Activated T-helper 1 cell treated with anti-CD3 and anti-CD28 coated beads, Interleukin-12 subunit alpha, Interleukin-12 subunit beta, Interleukin-2, Interleukin-4 antibody, amounts not matched to agents 30 ng/mL and 10 ng/mL and 1 ng/mL, durations not matched to agents 14 hours and 24 hours and 36 hours (primary cell): ENCODE data around the gene PDE6G. TPM values are rescaled to one million over a fixed set of nuclear protein-coding genes. Genes with fewer than 3 reads are reported as not detected.
"Not testable (repeated sequence)": the region's sequence is repeated elsewhere in the genome, so short reads cannot be mapped to it uniquely, and the experiment has no call there.

Source experiments
- DNase-seq: peaks from one replicate; pipeline ENCODE4 v3.0.0; 2021; ENCODE audit warnings: low spot score
- H3K27ac Mint-ChIP-seq: one replicate; pipeline ENCODE4 v1.8.0; 2021; ENCODE audit warnings: mild to moderate bottlenecking, mixed read lengths
- H3K27me3 Mint-ChIP-seq: one replicate; pipeline ENCODE4 v1.8.0; 2022; ENCODE audit warnings: mild to moderate bottlenecking, moderate library complexity, mixed read lengths; ENCODE audit not compliant: insufficient read depth
- H3K36me3 Mint-ChIP-seq: one replicate; pipeline ENCODE4 v1.8.0; 2021; ENCODE audit warnings: low read depth, mixed read lengths
- H3K4me1 Mint-ChIP-seq: one replicate; pipeline ENCODE4 v1.8.0; 2021; ENCODE audit warnings: low read depth, mixed read lengths
- H3K4me3 Mint-ChIP-seq: one replicate; pipeline ENCODE4 v1.8.0; 2021; ENCODE audit warnings: mild to moderate bottlenecking, moderate library complexity, mixed read lengths
- H3K9me3 Mint-ChIP-seq: one replicate; pipeline ENCODE4 v1.8.0; 2021; ENCODE audit warnings: mixed read lengths
- intact Hi-C: fragments of 100-400 bp; cut with micrococcal nuclease; formaldehyde crosslinking; loops from one replicate; pipeline ENCODE4 v1.15.1; 2024
- total RNA-seq: library from RNA; stranded (reverse); gene quantifications from 2 replicates; pipeline ENCODE4 v1.2.3, GENCODE V29; 2022

Gene PDE6G
- total RNA-seq, 1 donor from 2014 or later, result 5.8 TPM

GRCh38 chr17:81621494-81622130 is 34.7 kb downstream of the PDE6G start:
- no peaks in the 10 kb centered on the region for H3K27me3 Mint-ChIP-seq
- H3K36me3 Mint-ChIP-seq, result peaks cover 44% of the 10 kb centered on the region
- no peaks in the 10 kb centered on the region for H3K4me1 Mint-ChIP-seq
- intact Hi-C loops, result no loop called here
- no peak for DNase-seq
- no peak overlapping the region for H3K4me3 Mint-ChIP-seq
- H3K9me3 Mint-ChIP-seq, result no peaks in the 10 kb centered on the region
- no peak overlapping the region for H3K27ac Mint-ChIP-seq

DNA sequence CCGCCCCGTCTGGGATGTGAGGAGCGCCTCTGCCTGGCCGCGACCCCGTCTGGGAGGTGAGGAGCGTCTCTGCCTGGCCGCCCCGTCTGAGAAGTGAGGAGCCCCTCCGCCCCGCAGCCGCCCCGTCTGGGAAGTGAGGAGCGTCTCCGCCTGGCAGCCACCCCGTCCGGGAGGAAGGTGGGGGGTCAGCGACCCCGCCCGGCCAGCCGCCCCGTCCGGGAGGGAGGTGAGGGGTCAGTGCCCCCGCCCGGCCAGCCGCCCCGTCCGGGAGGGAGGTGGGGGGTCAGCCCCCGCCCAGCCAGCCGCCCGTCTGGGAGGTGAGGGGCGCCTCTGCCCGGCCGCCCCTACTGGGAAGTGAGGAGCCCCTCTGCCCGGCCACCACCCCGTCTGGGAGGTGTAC is 38.0 kb downstream of the PDE6G start:
- intact Hi-C loops, H3K4me3 Mint-ChIP-seq, H3K27me3 Mint-ChIP-seq, H3K9me3 Mint-ChIP-seq, DNase-seq, H3K27ac Mint-ChIP-seq: not testable (repeated sequence)
- peaks cover 18% of the 10 kb centered on the region for H3K4me1 Mint-ChIP-seq
- peaks cover 40% of the 10 kb centered on the region for H3K36me3 Mint-ChIP-seq

GRCh38 chr17:81616877-81617276 is 39.5 kb downstream of the PDE6G start:
- no peak overlapping the region for H3K27ac Mint-ChIP-seq
- H3K9me3 Mint-ChIP-seq, result no peaks in the 10 kb centered on the region
- intact Hi-C loops, result no loop called here
- H3K27me3 Mint-ChIP-seq, result no peaks in the 10 kb centered on the region
- peaks cover 45% of the 10 kb centered on the region for H3K36me3 Mint-ChIP-seq
- no peak overlapping the region for H3K4me3 Mint-ChIP-seq
- H3K4me1 Mint-ChIP-seq, result peaks cover 18% of the 10 kb centered on the region
- DNase-seq, result no peak

DNA sequence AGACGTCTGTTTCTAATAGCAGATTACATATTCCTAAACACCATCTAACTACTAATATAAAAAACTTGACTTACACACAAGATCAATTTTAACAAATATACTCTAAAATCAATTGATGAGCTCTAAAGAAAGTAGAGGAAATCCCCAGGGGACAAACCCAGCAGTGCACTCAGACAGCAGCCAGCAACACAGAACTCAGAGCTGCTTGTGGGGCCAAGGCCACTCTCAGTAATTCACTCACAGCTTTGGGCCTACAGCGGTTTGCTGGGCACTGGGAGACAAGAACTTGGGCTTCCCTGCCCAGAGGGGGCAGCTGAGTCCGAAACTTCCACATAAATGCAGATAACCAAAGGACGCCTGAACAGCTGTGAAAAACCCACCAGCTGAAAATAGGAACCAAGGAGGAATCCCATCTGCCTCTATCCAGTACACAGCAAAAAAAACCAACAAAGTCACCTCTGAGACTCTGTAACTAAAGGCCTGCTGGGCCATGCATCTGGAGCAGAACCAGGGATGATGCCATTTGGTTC is 40.9 kb downstream of the PDE6G start:
- no peak for DNase-seq
- H3K36me3 Mint-ChIP-seq, result peaks cover 36% of the 10 kb centered on the region
- intact Hi-C loops, result no loop called here
- no peaks in the 10 kb centered on the region for H3K9me3 Mint-ChIP-seq
- H3K27ac Mint-ChIP-seq, result peak overlapping the region; percentile 89
- peaks cover 18% of the 10 kb centered on the region for H3K4me1 Mint-ChIP-seq
- H3K27me3 Mint-ChIP-seq, result no peaks in the 10 kb centered on the region
- no peak overlapping the region for H3K4me3 Mint-ChIP-seq

DNA sequence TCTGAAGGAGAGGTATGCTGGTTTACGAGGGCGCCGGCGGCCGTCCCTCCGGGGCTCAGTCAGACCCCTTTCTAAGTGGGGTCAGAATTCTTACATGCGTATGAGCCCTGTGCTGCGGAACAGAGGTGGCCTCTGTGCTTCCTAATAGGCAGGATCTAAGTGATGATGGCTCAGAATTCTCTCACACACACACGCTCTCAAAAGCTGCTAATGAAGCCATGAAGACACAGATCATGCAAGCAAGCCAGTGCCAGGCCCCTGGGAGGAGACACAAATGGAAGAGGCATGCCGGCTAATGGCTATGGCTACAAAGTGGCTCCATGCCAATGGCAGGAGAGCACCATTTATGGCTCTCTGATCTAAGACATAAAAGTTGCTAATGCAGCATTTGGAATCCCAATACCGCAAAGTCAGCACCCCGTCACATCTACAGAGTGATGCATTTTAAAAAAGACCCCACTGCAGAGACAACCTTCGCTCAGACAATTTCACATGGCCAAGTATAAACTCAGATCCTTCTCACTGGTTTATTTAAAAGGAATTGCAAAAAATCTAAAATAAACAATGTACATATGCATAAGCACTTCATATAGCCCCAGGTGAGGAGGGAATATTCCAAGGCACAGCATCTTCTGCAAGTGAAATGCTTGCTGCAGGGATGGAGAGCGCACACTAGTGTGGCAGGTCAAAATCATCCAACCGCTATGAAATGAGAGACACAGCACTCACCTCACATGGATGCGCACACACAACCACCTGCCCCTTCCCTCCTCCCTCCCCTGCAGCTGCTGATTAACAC is 44.0 kb downstream of the PDE6G start:
- Mint-ChIP-seq H3K27me3 (no peaks in the 10 kb centered on the region), H3K4me3 (no peak overlapping the region), H3K36me3 (peaks cover 39% of the 10 kb centered on the region), H3K27ac (no peak overlapping the region), H3K4me1 (peaks cover 18% of the 10 kb centered on the region), H3K9me3 (no peaks in the 10 kb centered on the region)
- intact Hi-C loops, result loop anchor here (5.0 kb wide), 1 partner anchor 35 kb away; no protein-coding TSS in a partner anchor
- no peak for DNase-seq

DNA sequence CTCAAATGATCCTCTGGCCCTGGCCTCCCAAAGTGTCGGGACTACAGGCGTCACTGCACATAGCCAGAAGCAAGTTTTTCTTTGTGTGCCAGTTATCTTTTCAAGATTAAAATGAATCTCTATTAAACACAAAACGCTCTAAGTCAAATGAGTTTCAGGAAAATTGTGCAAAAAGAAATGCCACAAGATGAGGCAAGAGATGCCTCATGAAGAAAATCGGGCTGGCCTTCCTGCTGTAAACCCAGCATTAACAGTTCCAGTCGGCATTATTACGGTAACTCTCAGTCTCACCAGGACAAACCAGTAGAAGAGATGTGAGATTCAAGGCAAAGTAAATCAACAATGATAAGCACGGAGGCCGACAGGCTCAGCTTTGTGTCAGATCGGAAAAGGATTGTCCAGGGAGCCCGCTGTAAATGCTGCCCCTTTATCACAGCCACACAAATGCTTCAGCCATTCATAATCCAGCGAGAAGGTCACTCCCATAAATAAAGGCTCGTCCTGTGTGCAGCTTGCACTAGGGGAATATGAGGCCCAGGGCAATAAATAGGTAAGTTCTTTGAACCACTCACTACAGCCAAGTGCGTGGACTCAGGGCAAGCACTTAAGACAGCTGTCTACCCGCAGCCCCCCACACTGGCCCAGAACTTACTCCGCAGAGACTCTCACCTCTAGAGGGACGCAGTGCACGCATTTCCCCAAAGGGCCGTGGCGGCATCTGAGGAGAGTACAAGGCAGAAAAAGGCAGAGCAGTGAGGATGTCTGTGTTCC is 46.6 kb downstream of the PDE6G start:
- no peak for DNase-seq
- Mint-ChIP-seq H3K9me3 (no peaks in the 10 kb centered on the region), H3K27me3 (no peaks in the 10 kb centered on the region), H3K4me1 (peaks cover 8% of the 10 kb centered on the region), H3K4me3 (no peak overlapping the region), H3K27ac (no peak overlapping the region), H3K36me3 (peaks cover 42% of the 10 kb centered on the region)
- intact Hi-C loops, result loop anchor here (5.0 kb wide), 1 partner anchor 32 kb away; no protein-coding TSS in a partner anchor

- Mint-ChIP-seq H3K36me3 (peaks cover 45% of the 10 kb centered on the region), H3K27me3 (no peaks in the 10 kb centered on the region), H3K27ac (no peak overlapping the region), H3K4me3 (no peak overlapping the region), H3K9me3 (no peaks in the 10 kb centered on the region), H3K4me1 (no peaks in the 10 kb centered on the region)
- DNase-seq, result no peak
- intact Hi-C loops, result no loop called here
Observed at GRCh38 chr17:81608605-81609004, 47.7 kb downstream of the PDE6G start.

DNA sequence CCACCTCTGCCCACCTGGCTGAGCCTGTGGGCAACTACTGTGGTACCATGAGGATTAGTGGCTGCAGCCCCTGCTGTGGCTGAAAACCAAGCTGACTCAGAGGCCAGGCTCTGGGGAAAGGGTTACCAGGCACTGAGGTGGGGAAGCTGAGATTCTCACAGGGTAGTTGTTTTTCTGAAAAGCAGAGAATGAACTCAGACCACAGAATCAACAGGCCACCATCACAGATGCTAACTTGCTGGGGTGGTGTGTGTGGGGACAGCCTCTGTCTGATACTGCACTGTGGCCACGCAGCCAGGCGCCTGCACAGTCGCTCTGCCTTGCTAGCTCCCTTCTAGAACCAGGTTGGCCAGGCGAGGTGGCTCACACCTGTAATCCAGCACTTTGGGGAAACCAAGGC is 48.3 kb downstream of the PDE6G start:
- Mint-ChIP-seq H3K36me3 (peaks cover 41% of the 10 kb centered on the region), H3K9me3 (no peaks in the 10 kb centered on the region), H3K27ac (no peak overlapping the region), H3K4me1 (no peaks in the 10 kb centered on the region), H3K27me3 (no peaks in the 10 kb centered on the region), H3K4me3 (no peak overlapping the region)
- no peak for DNase-seq
- intact Hi-C loops, result no loop called here

GRCh38 chr17:81607431-81607830 is 48.9 kb downstream of the PDE6G start:
- Mint-ChIP-seq H3K4me3 (no peak overlapping the region), H3K9me3 (no peaks in the 10 kb centered on the region), H3K36me3 (peaks cover 38% of the 10 kb centered on the region)

GRCh38 chr17:81603846-81604610 is 52.3 kb downstream of the PDE6G start:
- Mint-ChIP-seq H3K9me3 (no peaks in the 10 kb centered on the region), H3K4me3 (no peak overlapping the region), H3K4me1 (peaks cover 8% of the 10 kb centered on the region), H3K27me3 (no peaks in the 10 kb centered on the region), H3K36me3 (peaks cover 38% of the 10 kb centered on the region), H3K27ac (no peak overlapping the region)
- no peak for DNase-seq
- intact Hi-C loops, result loop anchor here (5.0 kb wide), 1 partner anchor 87 kb away; no protein-coding TSS in a partner anchor

More at GRCh38 chr17:81607431-81607830, 48.9 kb downstream of the PDE6G start:
- H3K27me3 Mint-ChIP-seq, result no peaks in the 10 kb centered on the region
- DNase-seq, result no peak
- no peaks in the 10 kb centered on the region for H3K4me1 Mint-ChIP-seq
- intact Hi-C loops, result no loop called here
- no peak overlapping the region for H3K27ac Mint-ChIP-seq

- H3K4me1 Mint-ChIP-seq, result peaks cover 8% of the 10 kb centered on the region
- no peak overlapping the region for H3K4me3 Mint-ChIP-seq
- peaks cover 40% of the 10 kb centered on the region for H3K36me3 Mint-ChIP-seq
- no peaks in the 10 kb centered on the region for H3K27me3 Mint-ChIP-seq
- no peaks in the 10 kb centered on the region for H3K9me3 Mint-ChIP-seq
- H3K27ac Mint-ChIP-seq, result peak overlapping the region; percentile 20
- intact Hi-C loops, result loop anchor here (5.0 kb wide), 1 partner anchor 84 kb away; no protein-coding TSS in a partner anchor
- DNase-seq, result peak; percentile 16
Observed at GRCh38 chr17:81601525-81602120, 54.7 kb downstream of the PDE6G start.
